HG02938 (cell line): ENCODE data around the gene CREBBP.

ENCODE experiments used
- ATAC-seq: cut with Tn5 transposase; IDR thresholded peaks from one replicate; pipeline ENCODE4 v1.9.1; 2021; ENCODE audit warnings: mild to moderate bottlenecking, moderate library complexity; ENCODE audit not compliant: unreplicated experiment

CREBBP gene

DNA sequence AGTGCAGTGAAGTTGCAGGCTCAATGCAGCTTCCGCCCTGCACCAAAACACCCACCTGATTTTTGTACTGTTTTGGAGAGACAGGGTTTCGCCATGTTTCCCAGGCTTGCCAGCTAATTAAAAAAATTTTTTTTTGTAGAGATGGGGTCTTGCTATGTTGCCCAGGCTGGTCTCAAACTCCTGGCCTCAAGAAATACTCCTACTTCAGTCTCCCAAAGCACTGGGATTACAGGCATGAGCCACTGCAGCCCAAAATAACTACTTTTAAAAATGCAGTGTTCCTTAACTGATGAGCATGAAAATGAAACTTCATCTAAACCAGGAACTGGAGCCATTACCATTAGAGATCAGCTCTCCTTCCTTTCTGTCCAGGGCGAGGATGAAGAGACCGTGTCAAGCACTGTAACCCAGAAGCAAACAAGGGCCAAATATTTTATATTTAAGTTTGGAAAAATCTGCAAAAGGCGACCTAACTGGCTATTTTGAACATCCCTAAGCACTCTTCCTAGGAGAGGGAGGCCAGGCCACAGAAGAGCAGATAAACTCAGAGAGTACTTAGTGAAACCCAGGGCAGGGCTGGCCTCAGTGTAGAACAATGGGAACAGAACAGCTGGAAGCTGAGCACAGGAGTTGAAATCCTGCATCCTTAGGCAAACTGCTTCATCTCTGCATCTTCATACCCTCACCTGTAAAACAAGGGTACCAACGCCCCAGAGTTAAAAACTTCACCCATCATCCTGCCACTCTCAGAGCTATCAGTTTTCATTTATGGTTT lies 24.0 kb downstream of the CREBBP start:
- ATAC-seq: no peak

DNA sequence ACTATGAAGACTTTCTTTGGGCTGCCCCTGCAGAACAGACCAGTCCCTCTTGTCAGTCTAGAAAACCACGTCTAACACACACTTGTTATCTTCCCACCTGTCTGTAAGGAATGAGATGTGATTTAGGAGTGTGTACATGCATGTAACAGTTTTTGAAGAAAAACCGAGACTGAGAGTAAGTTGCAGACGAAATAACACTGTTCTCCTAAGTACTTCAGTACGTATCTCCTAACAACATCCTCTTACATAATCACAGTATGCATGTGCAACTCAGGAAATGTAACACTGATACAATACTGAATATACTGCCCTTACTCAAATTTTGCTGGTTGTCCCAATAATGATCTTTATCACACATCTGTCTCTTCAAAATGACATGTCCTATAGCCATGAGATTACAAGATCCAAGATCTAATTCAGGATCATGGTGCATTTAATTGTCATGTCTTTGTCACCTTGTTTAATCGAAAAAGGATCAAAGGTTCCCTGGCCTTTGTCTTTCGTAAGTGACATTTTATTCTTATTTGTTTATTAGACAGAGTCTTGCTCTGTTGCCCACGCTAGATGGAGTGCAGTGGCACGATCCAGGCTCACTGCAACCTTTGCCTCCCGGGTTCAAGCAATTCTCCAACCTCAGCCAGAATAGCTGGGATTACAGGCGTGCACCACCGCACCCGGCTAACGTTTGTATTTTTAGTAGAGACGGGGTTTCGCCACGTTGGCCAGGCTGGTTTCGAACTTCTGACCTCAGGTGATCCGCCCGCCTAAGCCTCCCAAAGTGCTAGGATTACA lies 25.6 kb downstream of the CREBBP start:
- no peak for ATAC-seq

DNA sequence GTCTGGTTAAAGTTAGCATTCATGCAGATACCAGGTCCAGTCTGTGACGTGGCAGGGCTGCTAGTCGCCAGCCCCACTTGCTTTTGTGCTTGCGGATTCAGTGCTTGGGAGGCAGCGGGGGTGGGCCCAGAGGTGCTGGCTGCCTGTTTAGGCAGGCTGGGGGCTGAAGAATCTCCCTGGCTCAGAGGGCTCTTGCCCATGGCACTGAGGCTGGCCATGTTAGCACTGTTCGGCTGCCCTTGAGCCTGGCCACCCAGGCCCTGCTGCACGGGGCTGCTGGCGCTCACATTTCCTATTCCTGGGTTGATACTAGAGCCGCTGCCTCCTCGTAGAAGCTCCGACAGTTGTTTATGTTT lies 30.0 kb downstream of the CREBBP start:
- ATAC-seq: no peak

DNA sequence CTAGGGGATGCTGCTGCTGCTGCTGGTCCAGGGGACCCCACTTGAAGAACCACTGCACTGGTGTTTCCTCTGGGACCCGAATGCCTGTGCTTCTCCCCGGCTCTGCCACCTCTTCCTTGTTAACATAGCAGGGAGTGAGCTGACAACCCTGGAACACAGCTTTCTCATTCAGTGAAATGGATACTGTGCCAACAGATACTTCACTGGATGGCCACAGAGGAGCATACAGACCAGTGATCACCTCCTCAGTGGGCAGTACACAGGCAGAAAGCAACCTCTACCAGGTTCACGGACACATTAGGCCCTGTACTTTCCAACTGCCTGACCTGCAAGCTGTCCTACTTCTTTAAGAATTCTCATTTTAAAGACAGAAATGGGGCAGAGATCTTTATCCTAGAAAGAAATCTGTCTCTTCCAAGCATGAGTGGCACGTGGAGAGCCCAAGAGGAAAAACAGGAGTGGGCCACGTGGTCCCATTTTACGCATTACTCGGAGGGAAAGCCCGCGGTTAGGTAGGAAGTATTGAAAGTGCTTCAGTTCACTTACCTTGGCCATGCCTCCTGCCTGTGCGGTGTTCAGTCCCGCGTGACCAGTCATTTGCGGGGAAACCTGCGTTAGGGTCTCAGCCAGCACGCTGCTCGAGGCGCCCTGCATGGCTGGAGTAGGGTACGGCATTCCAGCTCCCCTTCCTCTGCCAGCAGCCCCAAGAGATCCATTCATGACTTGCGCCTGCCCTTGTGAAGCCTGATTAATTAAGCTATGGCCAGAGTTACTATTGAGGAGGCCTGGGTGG lies 30.6 kb downstream of the CREBBP start:
- ATAC-seq: no peak

DNA sequence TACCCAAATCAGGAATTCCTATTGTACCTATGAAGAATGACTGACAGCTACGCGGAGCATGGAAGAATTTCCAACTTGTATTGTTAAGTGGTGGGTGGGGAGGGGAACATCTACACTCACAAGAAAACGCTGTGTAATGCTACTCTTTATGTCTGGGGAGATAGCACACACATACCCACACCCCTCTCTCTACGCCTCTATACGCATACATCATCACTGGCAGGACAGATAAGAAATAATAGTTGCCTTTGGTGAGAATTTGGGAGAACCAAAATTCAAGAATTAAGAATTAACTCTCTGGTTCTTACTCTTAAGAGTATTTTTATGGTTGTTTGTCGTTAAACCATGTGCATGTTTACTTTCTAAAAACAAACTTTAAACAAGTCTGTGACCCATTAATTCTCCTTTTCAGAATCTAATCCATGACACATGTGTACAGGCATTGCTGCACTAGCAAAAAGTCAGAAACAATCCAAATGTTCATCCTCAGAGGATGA lies 33.9 kb downstream of the CREBBP start:
- no peak for ATAC-seq

DNA sequence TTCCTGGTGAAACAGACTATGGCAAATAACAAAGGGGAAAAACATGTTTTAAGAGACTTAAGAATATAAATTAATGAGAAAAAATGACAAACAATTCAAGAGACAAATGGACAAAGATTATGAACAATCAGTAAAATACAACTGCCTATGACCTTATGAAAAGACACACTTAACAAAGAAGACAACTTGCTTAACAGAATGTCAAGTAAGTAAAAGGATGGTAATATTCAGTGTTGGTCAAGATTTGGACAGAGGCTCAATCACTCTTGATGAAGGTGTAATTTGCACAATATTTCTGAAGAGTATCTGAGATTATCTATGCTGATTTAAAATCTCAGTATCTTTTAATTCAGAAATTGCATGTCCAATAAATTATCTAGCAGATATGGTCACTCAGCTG lies 34.4 kb downstream of the CREBBP start:
- no peak for ATAC-seq

DNA sequence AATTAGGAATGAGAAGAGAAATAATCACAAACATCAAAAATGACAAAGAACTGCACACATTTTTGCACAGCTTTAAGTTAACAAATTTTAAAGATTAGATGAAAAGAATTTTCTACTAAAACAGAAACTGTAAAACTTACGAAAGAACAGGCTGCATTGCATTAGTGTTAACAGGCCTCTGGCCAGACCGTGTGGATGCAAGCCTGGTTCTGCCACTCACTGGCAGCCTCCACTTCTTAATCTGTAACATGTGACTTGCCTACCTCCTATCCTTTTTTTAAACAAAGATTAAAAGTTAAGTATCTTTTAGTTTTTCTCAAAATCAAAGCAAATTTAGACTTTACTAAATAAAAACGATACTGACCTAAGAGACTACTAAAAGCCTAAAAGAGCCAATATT lies 37.5 kb downstream of the CREBBP start:
- no peak for ATAC-seq

DNA sequence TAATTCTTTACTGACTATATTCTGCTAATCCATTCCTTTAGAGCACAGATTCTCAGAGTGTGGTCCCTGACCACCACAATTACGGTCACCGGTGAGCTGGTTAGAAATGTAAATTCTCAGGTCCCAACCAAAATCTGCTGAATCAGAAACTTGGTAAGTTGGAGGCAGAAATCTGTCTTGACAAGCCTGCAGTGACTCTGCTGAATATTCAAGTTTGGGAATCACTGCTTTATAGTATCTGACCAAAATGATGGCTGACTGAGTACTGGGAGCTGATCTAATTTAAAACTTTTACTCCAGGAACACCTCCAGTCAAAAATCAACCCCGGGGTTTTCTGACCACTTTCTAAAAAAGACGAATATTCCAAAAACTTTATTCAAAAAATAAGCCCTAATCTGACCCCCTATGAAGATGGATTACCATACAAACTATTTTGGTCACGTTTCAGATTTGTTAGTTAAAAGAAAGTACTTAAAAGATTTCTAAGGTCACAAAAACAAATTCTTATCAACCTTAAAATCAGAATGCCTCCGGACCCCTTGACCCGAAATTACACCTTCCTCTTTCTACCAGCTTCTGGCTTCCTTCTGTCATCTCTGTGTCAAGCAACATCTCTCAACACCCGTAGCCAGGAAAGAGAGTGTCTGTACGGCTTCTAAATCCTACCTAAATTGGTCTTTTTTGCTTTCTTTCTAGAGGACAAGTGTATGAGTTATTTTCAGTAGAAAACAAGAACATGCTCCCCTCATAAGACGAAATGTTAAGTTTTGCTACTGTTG lies 38.6 kb downstream of the CREBBP start:
- no peak for ATAC-seq

DNA sequence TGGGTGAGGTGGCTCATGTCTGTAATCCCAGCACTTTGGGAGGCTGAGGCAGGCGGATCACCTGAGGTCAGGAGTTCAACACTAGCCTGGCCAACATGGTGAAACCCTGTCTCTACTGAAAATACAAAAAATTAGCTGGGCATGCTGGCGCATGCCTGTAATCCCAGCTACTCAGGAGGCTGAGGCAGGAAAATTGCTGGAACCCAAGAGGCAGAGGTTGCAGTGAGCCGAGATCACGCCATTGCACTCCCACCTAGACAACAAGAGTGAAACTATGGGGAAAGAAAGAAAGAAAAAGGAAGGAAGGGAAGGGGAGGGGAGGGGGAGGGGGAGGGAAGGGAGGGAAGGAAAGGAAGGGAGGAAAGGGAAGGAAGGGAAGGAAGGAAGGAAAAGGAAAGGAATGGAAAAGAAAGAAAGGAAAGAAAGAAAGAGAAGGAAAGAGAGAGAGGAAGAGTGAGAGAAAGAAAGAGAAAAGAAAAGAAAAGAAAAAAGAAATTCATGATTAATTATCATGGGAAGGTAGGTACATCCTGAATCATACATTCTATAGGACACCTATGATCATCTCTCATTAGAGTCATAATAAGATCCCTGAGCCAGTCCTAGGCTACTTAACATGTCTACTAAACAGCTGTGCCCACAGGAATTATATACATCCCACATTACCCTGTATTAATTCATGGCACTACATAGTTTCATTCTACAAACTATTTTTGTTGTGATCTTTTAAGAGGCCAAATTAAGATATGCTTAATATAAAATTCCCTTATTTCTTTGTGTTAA lies 40.9 kb downstream of the CREBBP start:
- ATAC-seq: no peak

DNA sequence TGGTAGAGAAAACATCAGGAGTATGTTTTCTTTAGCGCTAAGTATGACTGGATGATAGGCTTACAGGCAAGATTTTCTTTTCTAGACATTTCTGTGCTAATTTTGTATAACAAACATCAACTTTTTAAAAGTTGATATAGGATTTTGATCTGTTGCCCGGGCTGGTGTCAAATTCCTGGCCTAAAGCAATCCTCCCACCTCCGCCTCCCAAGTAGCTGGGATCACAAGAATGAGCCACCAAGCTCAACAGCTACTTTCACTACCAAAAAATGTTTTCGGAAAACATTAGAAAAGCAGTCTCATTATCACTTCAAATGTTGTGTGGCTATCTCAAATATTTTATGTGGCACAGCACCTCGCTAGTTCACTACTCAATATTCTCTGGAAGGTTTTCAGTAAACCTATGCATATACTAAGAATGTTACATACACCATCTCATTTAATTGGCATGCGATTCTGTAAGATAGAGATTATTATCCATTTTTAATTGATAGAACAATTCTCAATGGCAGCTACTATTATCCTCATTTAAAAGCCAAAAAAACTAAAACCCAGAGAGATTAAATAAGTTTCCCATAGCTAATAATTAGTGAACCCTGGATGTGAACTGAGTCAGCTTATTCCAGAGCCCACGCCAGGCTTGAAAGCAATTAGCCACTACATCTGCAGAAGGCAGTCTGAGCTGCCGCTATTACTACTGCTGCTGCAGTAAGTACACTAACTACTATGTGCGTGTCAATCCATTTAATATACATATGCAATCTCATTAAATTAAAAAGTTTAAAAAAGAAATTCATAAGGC lies 41.7 kb downstream of the CREBBP start:
- no peak for ATAC-seq

DNA sequence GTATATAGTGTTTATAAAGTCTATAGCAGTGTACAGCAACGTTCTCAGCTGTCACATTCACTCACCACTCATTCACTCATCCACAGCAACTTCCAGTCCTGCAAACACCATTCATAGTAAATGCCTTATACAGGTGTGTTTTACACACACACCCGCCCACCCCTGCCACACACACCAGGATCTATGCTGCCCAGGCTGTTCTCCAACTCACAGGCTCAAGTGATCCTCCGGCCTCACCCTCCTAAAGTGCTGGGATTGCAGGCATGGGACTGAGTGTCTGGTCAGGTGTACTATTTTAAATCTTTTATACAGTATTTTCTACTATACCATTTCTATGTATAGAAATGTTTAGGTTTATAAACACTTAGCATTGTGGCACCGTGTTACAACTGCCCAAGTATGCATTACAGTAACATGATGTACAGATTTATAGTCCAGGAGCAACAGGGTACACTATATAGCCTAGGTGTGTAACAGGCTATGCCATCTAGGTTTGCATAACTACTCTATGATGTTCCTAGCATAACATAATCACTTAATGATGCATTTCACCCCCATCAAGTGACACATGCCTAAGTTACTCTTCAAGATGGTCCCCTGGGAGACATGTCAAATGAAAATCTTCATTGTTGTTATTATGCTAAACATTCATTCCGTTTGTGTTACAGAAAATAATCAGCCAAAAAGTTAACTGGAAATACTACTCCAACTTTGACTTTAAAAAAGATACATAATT lies 42.5 kb downstream of the CREBBP start:
- ATAC-seq: no peak

DNA sequence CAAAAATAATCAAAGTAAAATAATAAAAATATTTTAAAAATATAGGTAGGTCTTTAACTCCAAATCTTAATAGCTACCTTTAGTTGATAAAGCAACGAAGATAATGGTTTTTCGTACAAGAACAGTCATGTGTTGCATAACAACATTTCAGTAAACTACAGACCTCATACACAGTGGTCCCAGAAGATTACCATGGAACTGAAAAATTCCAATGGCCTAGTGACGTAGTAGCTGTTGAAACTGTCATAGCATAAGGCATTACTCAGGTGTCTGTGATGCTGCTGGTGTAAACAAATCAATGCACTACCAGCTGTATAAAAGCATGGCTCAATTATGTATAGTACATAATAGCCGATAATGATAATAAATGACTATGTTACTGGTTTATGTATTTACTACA lies 43.9 kb downstream of the CREBBP start:
- ATAC-seq: no peak

DNA sequence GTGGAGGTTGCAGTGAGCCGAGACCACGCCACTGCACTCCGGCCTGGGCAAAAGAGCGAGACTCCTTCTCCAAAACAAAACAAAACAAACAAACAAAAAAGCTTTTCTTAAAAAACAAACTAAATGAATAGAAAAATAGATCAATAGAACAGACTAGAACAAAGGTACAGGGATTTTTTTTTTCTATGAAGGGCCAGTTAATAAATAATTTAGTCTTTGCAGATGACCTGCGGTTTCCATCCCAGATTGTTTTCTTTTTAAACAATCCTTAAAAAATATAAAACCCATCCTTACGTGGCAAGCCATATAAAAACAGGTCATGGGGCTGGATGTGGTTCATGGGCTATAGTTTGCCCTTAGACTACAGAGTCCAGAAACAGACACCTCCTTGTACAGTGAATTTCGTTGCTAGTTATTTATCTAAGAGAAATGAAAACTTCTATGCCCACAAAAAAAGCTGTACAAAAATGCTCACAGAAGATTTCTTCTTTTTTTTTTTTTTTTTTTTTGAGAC lies 45.4 kb downstream of the CREBBP start:
- ATAC-seq: no peak

DNA sequence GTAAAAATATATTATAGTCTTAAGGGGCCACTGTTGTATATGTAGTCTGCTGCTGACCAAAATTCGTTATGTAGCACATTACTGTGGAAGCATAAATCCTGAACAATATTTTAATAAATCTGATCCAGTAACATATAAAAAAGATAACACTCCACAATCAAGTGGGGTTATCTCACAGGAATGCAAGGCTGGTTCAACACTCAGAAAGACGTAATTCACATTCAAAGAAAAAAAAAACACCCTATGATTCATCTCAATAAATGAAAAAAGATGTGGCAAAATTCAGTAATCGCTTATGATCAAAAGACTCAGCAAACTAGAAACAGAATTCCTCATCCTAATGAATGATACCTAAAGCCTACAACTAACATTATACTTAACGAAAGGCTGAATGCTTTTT lies 47.8 kb downstream of the CREBBP start:
- ATAC-seq: no peak

DNA sequence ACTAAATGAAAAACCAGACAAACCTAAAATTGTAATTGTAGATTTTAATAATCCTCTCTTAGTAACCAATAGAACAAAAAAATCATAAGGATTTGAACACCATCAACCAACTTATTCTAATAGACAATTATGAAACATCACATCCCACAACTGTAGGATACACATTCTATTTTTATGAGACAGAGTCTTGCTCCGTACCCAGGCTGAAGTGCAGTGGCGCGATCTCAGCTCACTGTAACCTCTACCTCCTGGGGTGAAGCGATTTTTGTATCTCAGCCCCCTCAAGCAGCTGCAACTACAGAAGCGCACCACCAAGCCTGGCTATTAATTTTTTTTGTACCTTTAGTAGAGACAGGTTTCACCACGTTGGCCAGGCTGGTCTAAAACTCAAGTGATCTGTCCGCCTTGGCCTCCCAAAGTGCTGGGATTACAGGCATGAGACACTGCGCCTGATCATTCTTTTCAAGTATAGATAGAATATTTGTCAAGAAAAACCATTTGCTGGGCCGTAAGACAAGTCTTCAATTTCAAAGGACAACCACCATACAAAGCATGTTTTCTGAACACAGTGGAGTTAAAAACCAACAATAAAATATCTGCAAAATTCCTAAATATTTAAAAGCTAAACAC lies 49.8 kb downstream of the CREBBP start:
- no peak for ATAC-seq

DNA sequence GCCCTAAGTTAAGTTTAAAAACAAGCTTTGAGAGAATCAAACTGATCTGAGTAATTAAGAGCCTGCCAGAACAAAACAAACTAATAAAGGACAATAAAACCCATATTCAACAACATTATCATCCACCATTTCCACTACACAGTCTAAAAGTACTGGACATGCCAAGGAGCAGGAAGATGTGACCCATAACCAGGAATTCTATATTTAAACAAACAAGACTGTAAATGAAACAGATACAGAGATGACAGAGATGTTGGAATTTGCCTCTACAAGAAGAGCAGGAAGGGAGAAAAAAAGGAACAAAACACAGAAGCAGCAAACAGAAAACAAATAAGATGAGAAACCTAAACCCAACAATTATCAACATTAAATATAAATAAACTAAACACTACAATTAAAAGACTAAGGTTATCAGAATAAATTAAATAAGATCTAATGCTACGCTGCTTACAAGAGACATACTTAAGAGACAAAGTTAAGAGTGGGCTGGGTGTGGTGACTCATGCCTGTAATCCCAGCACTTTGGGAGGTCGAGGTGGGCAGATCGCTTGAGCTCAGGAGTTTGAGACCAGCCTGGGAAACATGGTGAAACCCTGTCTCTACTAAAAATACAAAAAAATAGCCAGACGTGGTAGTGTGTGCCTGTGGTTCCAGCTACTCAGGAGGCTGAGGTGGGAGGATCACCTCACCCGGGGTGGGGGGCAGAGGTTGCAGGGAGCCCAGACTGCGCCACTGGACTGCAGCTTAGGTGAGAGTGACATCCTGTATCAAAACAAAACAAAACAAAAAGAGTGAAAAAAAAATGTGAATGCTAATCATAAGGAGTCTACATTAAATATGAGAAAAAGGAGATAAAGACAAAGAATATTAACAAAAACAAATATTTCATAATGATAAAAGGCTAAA lies 50.6 kb downstream of the CREBBP start:
- no peak for ATAC-seq

DNA sequence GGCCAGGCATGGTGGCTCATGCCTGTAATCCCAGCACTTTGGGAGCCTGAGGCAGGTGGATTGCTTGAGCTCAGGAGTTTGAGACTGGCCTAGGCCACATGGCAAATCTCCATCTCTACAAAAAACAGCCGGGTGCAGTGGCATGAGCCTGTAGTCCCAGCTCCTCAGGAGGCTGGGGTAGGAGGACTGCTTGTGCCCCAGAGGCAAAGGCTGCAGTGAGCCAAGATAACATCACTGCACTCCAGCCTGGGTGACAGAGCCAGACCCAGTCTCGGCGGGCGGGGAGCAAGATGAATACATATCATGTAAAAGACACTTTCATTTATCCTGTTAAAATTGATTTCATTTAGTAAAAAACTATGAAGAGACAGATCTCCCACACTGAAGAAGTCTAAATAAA lies 54.6 kb downstream of the CREBBP start:
- no peak for ATAC-seq
